H1 (cell line): Measurements from ENCODE around the gene MEA1. TPM values are rescaled to one million over a fixed set of nuclear protein-coding genes. Genes with fewer than 3 reads are reported as not detected.

ENCODE experiments used
- CTCF ChIA-PET: fragments of 300-600 bp; sonication (Branson Sonifier 250); formaldehyde crosslinking; loops from one replicate; lab custom pipeline; 2021; ENCODE audit not compliant: partially characterized antibody; lab: Charles Lee
- POLR2A ChIA-PET: fragments of 300-600 bp; sonication (Branson Sonifier 250); formaldehyde crosslinking; loops from one replicate; lab custom pipeline; 2021; ENCODE audit warnings: inconsistent platforms; ENCODE audit not compliant: partially characterized antibody; lab: Charles Lee
- DNase-seq, 2 experiments: peaks; one replicate each; pipeline versions ENCODE4 v3.0.0 to v3.0.0-alpha.2; 2010 to 2022; ENCODE audit warnings: low spot score in 2 of 2, low read depth in 1 of 2, mixed read lengths in 1 of 2
- FAIRE-seq: peaks from 2 replicates; lab custom pipeline; 2011; peaks lifted over from hg19 to GRCh38; lab: Jason Lieb, UNC
- H2AFZ ChIP-seq: 2 replicates; pipeline ENCODE4 v1.8.1; 2012; ENCODE audit warnings: low read length, inconsistent platforms
- H2AK5ac ChIP-seq: 2 replicates; pipeline ENCODE4 v1.6.1; 2013; ENCODE audit warnings: low read depth, low read length
- H2BK120ac ChIP-seq: replicated peaks from 2 replicates; pipeline ENCODE3; 2013; ENCODE audit warnings: low read depth, low read length, inconsistent platforms
- H2BK12ac ChIP-seq: 2 replicates; pipeline ENCODE4 v1.6.1; 2013; ENCODE audit warnings: low read depth, low read length
- H2BK15ac ChIP-seq: 2 replicates; pipeline ENCODE4 v1.6.1; 2013; ENCODE audit warnings: low read length
- H2BK20ac ChIP-seq: 2 replicates; pipeline ENCODE4 v1.6.1; 2013; ENCODE audit warnings: low read length
- H2BK5ac ChIP-seq: 2 replicates; pipeline ENCODE4 v1.6.1; 2013; ENCODE audit warnings: low read depth, low read length
- H3K14ac ChIP-seq: 2 replicates; pipeline ENCODE4 v1.6.1; 2013; ENCODE audit warnings: inconsistent platforms; ENCODE audit not compliant: insufficient read length
- H3K18ac ChIP-seq: 2 replicates; pipeline ENCODE4 v1.6.1; 2013; ENCODE audit warnings: low read length; ENCODE audit errors: extremely low read depth
- H3K23ac ChIP-seq: 2 replicates; pipeline ENCODE4 v1.6.1; 2013; ENCODE audit warnings: inconsistent platforms; ENCODE audit not compliant: insufficient read length
- H3K23me2 ChIP-seq: 2 replicates; pipeline ENCODE4 v1.6.1; 2013; ENCODE audit warnings: low read depth, low read length
- H3K27ac ChIP-seq: 2 replicates; pipeline ENCODE4 v1.6.1; 2011; ENCODE audit warnings: low read depth, low read length, inconsistent platforms
- H3K27me3 ChIP-seq, 4 experiments: replicated peaks in 1 of 4; 1 replicate in 1 of 4; 2 replicates in 3 of 4; pipeline versions ENCODE4 v1.6.1 to v1.8.1; 2011 to 2013; ENCODE audit warnings: low read length in 3 of 4, mild to moderate bottlenecking in 3 of 4, inconsistent platforms in 2 of 4, mixed read lengths in 2 of 4, moderate library complexity in 1 of 4; ENCODE audit not compliant: control insufficient read depth in 3 of 4, insufficient read depth in 3 of 4; ENCODE audit errors: extremely low read depth in 1 of 4
- H3K36me3 ChIP-seq, 4 experiments: 2 replicates each; pipeline versions ENCODE4 v1.6.1 to v1.8.1; 2011 to 2013; ENCODE audit warnings: mild to moderate bottlenecking in 4 of 4, low read length in 3 of 4, moderate library complexity in 2 of 4, control low read depth in 1 of 4, inconsistent platforms in 1 of 4; ENCODE audit not compliant: insufficient read depth in 4 of 4, control insufficient read depth in 2 of 4
- H3K4ac ChIP-seq: replicated peaks from 2 replicates; pipeline ENCODE3; 2013; ENCODE audit warnings: low read length, low read depth, mixed read lengths, inconsistent platforms; ENCODE audit not compliant: insufficient read length
- H3K4me1 ChIP-seq, 4 experiments: replicated peaks in 1 of 4; 1 replicate in 1 of 4; 2 replicates in 3 of 4; pipeline versions ENCODE4 v1.6.1 to v1.8.1; 2011 to 2013; ENCODE audit warnings: low read length in 3 of 4, inconsistent platforms in 2 of 4, mixed read lengths in 1 of 4; ENCODE audit not compliant: insufficient read depth in 4 of 4, control insufficient read depth in 3 of 4
- H3K4me2 ChIP-seq, 2 experiments: 2 replicates each; pipeline versions ENCODE4 v1.6.1 to v1.8.1; 2011 to 2013; ENCODE audit warnings: low read depth in 2 of 2, low read length in 2 of 2, control low read depth in 1 of 2, inconsistent platforms in 1 of 2, mild to moderate bottlenecking in 1 of 2; ENCODE audit not compliant: insufficient read depth in 1 of 2
- H3K4me3 ChIP-seq, 4 experiments: fragments of 200-600, 300-600 bp in 1 of 4; sonication (generic), shearing (Covaris generic), sonication (Bioruptor Twin) in 1 of 4; 2 replicates each; pipeline versions ENCODE4 v1.5.1 to v1.8.1; 2011 to 2016; ENCODE audit warnings: low read length in 4 of 4, low read depth in 3 of 4, control low read depth in 2 of 4, inconsistent platforms in 2 of 4, mild to moderate bottlenecking in 2 of 4, mixed read lengths in 1 of 4, moderate library complexity in 1 of 4; ENCODE audit not compliant: insufficient read depth in 2 of 4; ENCODE audit errors: extremely low read depth in 1 of 4
- H3K56ac ChIP-seq: replicated peaks from 2 replicates; pipeline ENCODE3; 2013; ENCODE audit warnings: low read depth, mild to moderate bottlenecking, mixed read lengths, low read length, inconsistent platforms; ENCODE audit not compliant: insufficient read length
- H3K79me1 ChIP-seq: 2 replicates; pipeline ENCODE4 v1.6.1; 2013; ENCODE audit warnings: low read depth, low read length, control low read depth
- H3K79me2 ChIP-seq, 2 experiments: 2 replicates each; pipeline versions ENCODE4 v1.6.1 to v1.8.1; 2012 to 2013; ENCODE audit warnings: low read length in 2 of 2, mild to moderate bottlenecking in 2 of 2, inconsistent platforms in 1 of 2; ENCODE audit not compliant: insufficient read depth in 2 of 2, control insufficient read depth in 1 of 2
- H3K9ac ChIP-seq, 4 experiments: replicated peaks in 1 of 4; 1 replicate in 1 of 4; 2 replicates in 3 of 4; pipeline versions ENCODE4 v1.6.1 to v1.8.1; 2011 to 2013; ENCODE audit warnings: low read depth in 3 of 4, low read length in 3 of 4, control low read depth in 2 of 4, mild to moderate bottlenecking in 2 of 4, moderate library complexity in 2 of 4, inconsistent platforms in 1 of 4; ENCODE audit errors: extremely low read depth in 1 of 4
- H3K9me3 ChIP-seq, 2 experiments: 2 replicates each; pipeline versions ENCODE4 v1.6.1 to v1.8.1; 2012 to 2013; ENCODE audit warnings: mild to moderate bottlenecking in 2 of 2, moderate library complexity in 2 of 2, control low read depth in 1 of 2, inconsistent platforms in 1 of 2, low read depth in 1 of 2, low read length in 1 of 2, mixed read lengths in 1 of 2; ENCODE audit not compliant: insufficient read depth in 2 of 2
- H4K20me1 ChIP-seq, 2 experiments: replicated peaks in 1 of 2; 2 replicates each; pipeline versions ENCODE3 to v1.8.1; 2011 to 2013; ENCODE audit warnings: inconsistent platforms in 2 of 2, low read length in 2 of 2, mild to moderate bottlenecking in 1 of 2; ENCODE audit not compliant: insufficient read depth in 2 of 2, control insufficient read depth in 1 of 2
- H4K5ac ChIP-seq: 2 replicates; pipeline ENCODE4 v1.6.1; 2013; ENCODE audit warnings: low read length, low read depth, mixed read lengths, inconsistent platforms; ENCODE audit not compliant: insufficient read length
- H4K8ac ChIP-seq: 2 replicates; pipeline ENCODE4 v1.8.0; 2013; ENCODE audit warnings: mild to moderate bottlenecking, moderate library complexity, low read length, inconsistent platforms; ENCODE audit not compliant: insufficient read depth; ENCODE audit errors: extremely low read depth
- H4K91ac ChIP-seq: replicated peaks from 2 replicates; pipeline ENCODE3; 2013; ENCODE audit warnings: low read length, mixed read lengths, inconsistent platforms; ENCODE audit not compliant: insufficient read length
- PHF8 ChIP-seq: fragments of 200-600 bp; sonication (generic); conservative IDR thresholded peaks from 2 replicates; pipeline ENCODE4 v1.7.1; 2012; ENCODE audit warnings: low read depth, mild to moderate bottlenecking, inconsistent platforms, low read length, moderate library complexity
- POLR2A ChIP-seq, 2 experiments: IDR thresholded peaks; 1 replicate in 1 of 2; 2 replicates in 1 of 2; pipeline ENCODE4 v1.6.1; 2011; ENCODE audit warnings: low read depth in 2 of 2, low read length in 2 of 2, mild to moderate bottlenecking in 2 of 2; ENCODE audit errors: control extremely low read depth in 1 of 2
- SAP30 ChIP-seq: fragments of 300-600 bp; sonication (generic); IDR thresholded peaks from 2 replicates; pipeline ENCODE4 v1.7.1; 2012; ENCODE audit warnings: low read length, moderate library complexity, mild to moderate bottlenecking, inconsistent platforms; ENCODE audit not compliant: insufficient read depth, insufficient replicate concordance
- WGBS, 2 experiments: shearing (Covaris generic) in 1 of 2; methylation state at CpG; one replicate each; pipeline versions ENCODE4 v1.1.6 to v1.1.7; 2013 to 2015; ENCODE audit warnings: low lambda C conversion rate in 2 of 2, mixed read lengths in 2 of 2, inconsistent platforms in 1 of 2, low coverage in 1 of 2, missing lambda C conversion rate in 1 of 2; ENCODE audit not compliant: insufficient replicate concordance in 2 of 2, insufficient coverage in 1 of 2, insufficient read length in 1 of 2; ENCODE audit errors: extremely low coverage in 1 of 2, missing lambda C conversion rate in 1 of 2; 5-methylcytosine and 5-hydroxymethylcytosine counted together
- polyA plus RNA-seq, 7 experiments: library from polyadenylated mRNA; depleted of rRNA in 3 of 7; stranded (reverse) in 5 of 7; unstranded in 2 of 7; fragments of >200 nt in 5 of 7; fragments of 200-250 nt in 2 of 7; gene quantifications; 1 replicate in 5 of 7; 2 replicates in 1 of 7; 4 replicates in 1 of 7; pipeline versions ENCODE4 v1.2.1 to v1.2.3, GENCODE V29; 2011 to 2013; ENCODE audit warnings: missing spikeins in 2 of 7, mixed read lengths in 2 of 7
- total RNA-seq: library from RNA; stranded (reverse); fragmentation: NEBNext Ultra II Directional; extraction: Animal tissue kit (Norgen Biotek cat#: 25700); gene quantifications from 2 replicates; pipeline ENCODE4 v1.2.1, GENCODE V29; 2021

Gene MEA1
- total and polyA plus RNA-seq, 2 of the 8 experiments (the other 6 are each of a cell fraction or from before 2014, with no cell fraction given): 94.2 to 96.4 TPM

DNA sequence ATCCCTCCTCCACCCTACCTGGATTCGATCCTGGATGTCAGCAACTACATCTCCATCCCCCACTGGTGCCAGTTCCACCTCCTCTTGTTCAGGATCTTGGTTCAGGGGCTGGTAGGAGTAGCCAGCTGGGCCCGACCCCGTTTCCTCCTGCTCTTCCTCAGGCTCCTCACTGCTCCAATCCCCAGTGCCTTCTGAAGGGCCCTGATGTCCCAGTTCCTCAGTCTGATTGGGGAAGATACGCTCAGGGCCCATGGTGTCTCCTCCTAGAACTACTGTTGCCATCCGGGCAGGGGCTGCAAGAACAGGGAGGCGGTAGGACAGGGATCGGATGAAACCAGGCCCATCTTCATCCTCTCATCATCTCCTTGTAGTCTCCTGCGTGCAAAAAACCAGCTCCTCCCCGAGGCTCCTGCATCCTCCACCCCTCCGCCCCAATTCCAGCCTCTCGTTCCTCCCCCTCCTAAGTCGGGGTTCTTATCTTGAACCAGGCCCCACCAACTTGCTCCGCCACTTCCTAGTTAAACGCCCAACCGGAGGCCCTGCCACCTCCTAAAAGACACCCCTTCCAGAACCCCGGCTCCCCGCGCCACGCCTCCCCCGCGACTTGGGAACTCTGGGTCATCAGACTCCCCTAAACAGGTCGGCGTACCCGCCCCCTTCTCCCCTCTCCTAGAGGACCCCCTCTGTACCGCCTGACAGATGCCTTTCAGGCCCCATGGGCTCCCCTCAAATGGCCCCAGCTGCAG, 476 bp downstream of the MEA1 start:
- CTCF ChIA-PET: interaction anchor here (0.7 to 2.2 kb wide), 17 partner anchors 8 to 130 kb away, joined by 3 to 9 read pairs (median 4); partner anchors contain the start of genes GNMT, PTK7 and RRP36
- H3K4me3 ChIP-seq: peak overlapping the region; percentile 47 to 87 (median 85)

More for the DNA sequence above, 476 bp downstream of the MEA1 start:
- peaks cover 16 to 45% (median 42%) of the 10 kb centered on the region in 4 experiments for H3K36me3 ChIP-seq
- H2BK15ac ChIP-seq: no peak overlapping the region
- peaks cover 7% of the 10 kb centered on the region for H3K23me2 ChIP-seq
- no peak overlapping the region; the same call in 1 of the 2 replicates for H2AFZ ChIP-seq
- no peak overlapping the region for H3K4ac ChIP-seq
- peaks cover 0 to 9% (median 4%) of the 10 kb centered on the region in 4 experiments; a peak in 6 of 7 replicates for H3K4me1 ChIP-seq
- H2AK5ac ChIP-seq: no peak overlapping the region
- TF ChIP-seq SAP30: peak; percentile 89
- TF ChIP-seq PHF8: peak; percentile 63
- TF ChIP-seq POLR2A (IDR thresholded peaks at IDR 0.05; ENCODE audit: control extremely low read depth in 1 of 2, low read depth in 2 of 2, low read length in 2 of 2): no peak
- TF ChIP-seq, all 59 proteins: peak for 2
- Histone ChIP-seq H3K56ac (peak overlapping the region; percentile 32), H4K8ac (no peak overlapping the region; the same call in 1 of the 2 replicates), H2BK120ac (no peak overlapping the region), H2BK12ac (no peak overlapping the region), H3K79me1 (peaks cover 8% of the 10 kb centered on the region), H4K20me1 (peaks cover 0 to 7% of the 10 kb centered on the region in 2 experiments), H3K14ac (no peak overlapping the region), H3K27me3 (no peaks in the 10 kb centered on the region), H4K91ac (no peak overlapping the region), H3K9me3 (no peaks in the 10 kb centered on the region), H3K79me2 (peaks cover 3 to 45% of the 10 kb centered on the region in 2 experiments; a peak in 2 of 4 replicates), H3K27ac (0 out of 2 replicates have a peak overlapping the region, but pooled peaks have one; percentile 37), H3K23ac (no peak overlapping the region), H4K5ac (no peak overlapping the region), H3K4me2 (peak overlapping the region; percentile 89 to 95), H2BK20ac (no peak overlapping the region), H3K18ac (no peak overlapping the region), H3K9ac (peak overlapping the region; percentile 38 to 71 (median 64)), H2BK5ac (0 out of 2 replicates have a peak overlapping the region, but pooled peaks have one; percentile 11)
- POLR2A ChIA-PET: interaction anchor here (0.5 to 27.9 kb wide), 19 partner anchors 9 to 162 kb away, joined by 3 to 584 read pairs (median 7); partner anchors contain the start of genes CNPY3, CUL7, KLC4 and MRPL2
- FAIRE-seq (no peak), DNase-seq (no peak)
- WGBS, 2 experiments: 26% methylated on average over 13 of the region's 25 CpGs; no CpG with 5 or more reads in 1 of the 2 experiments
